Epithelial cell of esophagus (primary cell): ENCODE data around the gene ADGRD1.

Experiments used
- DNase-seq: peaks from one replicate; pipeline ENCODE4 v3.0.0; 2010; ENCODE audit warnings: low read depth
- H3K4me3 ChIP-seq: 2 replicates; pipeline ENCODE4 v1.5.1; 2011; ENCODE audit warnings: mild to moderate bottlenecking, low read length, control low read depth
- TF ChIP-seq, protein P1 (sequence below): IDR thresholded peaks from 2 replicates; pipeline ENCODE4 v1.5.1; 2011; ENCODE audit warnings: low read depth, mild to moderate bottlenecking, low read length, control low read depth, inconsistent platforms; ENCODE audit not compliant: insufficient read depth; ENCODE audit errors: missing control alignments

ADGRD1 gene

GRCh38 chr12:131038961-131039950, 85.5 kb downstream of the ADGRD1 start:
- no peak for DNase-seq
- TF ChIP-seq, protein P1, sequence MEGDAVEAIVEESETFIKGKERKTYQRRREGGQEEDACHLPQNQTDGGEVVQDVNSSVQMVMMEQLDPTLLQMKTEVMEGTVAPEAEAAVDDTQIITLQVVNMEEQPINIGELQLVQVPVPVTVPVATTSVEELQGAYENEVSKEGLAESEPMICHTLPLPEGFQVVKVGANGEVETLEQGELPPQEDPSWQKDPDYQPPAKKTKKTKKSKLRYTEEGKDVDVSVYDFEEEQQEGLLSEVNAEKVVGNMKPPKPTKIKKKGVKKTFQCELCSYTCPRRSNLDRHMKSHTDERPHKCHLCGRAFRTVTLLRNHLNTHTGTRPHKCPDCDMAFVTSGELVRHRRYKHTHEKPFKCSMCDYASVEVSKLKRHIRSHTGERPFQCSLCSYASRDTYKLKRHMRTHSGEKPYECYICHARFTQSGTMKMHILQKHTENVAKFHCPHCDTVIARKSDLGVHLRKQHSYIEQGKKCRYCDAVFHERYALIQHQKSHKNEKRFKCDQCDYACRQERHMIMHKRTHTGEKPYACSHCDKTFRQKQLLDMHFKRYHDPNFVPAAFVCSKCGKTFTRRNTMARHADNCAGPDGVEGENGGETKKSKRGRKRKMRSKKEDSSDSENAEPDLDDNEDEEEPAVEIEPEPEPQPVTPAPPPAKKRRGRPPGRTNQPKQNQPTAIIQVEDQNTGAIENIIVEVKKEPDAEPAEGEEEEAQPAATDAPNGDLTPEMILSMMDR, result no peak
- no peak overlapping the region for H3K4me3 ChIP-seq

- H3K4me3 ChIP-seq, result no peak overlapping the region
- TF ChIP-seq, protein P1, result no peak
- no peak for DNase-seq
These were observed 86.8 kb downstream of the ADGRD1 start for GRCh38 chr12:131040491-131040890.

DNA sequence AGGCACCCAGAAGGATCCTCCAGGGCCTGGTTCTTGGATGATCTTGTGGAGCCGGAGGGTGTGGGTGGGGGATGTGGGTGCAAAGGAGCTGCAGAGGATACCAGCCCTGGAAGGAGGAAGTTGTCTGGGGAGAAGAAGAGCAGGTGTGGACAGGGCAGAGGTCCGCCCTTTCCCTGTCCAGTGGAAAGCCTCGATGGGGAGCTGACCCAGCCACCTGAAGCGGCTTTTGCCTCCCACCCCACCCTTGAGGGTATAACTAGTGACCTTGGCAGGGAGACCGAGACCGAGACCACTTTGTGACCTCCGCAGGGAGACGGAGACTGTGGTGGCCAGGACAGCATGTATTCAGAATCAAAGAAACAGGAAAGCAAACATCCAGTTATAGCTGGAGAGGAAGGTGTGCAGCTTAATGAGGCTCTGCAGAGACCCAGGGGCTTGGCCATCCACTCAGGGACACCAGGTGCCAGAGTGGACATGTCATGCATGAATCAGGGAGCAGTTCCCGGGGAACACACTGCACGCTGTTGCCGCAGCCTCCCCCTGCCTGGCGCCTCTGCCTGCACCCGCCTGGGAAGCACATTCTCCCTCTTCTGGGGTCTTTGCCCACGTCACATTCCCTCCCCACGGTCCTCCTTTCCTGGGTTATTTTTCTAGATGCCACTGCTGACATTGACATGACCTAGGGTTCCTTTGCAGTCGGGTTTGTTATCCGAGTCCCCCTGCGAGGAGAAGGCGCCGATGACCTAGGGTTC, 87.7 kb downstream of the ADGRD1 start:
- TF ChIP-seq, protein P1, result no peak
- DNase-seq, result no peak
- no peak overlapping the region for H3K4me3 ChIP-seq

GRCh38 chr12:131041968-131042833, 88.5 kb downstream of the ADGRD1 start:
- no peak for DNase-seq
- TF ChIP-seq, protein P1, result no peak
- H3K4me3 ChIP-seq, result no peak overlapping the region

GRCh38 chr12:131042834-131043245, 89.1 kb downstream of the ADGRD1 start:
- no peak overlapping the region for H3K4me3 ChIP-seq
- TF ChIP-seq, protein P1, result no peak
- DNase-seq, result no peak

- no peak for DNase-seq
- TF ChIP-seq, protein P1, result no peak
- no peak overlapping the region for H3K4me3 ChIP-seq
These were observed 89.7 kb downstream of the ADGRD1 start for GRCh38 chr12:131043401-131043871.
